Measurements from ENCODE around the gene LDLRAD4.

Gene LDLRAD4

DNA sequence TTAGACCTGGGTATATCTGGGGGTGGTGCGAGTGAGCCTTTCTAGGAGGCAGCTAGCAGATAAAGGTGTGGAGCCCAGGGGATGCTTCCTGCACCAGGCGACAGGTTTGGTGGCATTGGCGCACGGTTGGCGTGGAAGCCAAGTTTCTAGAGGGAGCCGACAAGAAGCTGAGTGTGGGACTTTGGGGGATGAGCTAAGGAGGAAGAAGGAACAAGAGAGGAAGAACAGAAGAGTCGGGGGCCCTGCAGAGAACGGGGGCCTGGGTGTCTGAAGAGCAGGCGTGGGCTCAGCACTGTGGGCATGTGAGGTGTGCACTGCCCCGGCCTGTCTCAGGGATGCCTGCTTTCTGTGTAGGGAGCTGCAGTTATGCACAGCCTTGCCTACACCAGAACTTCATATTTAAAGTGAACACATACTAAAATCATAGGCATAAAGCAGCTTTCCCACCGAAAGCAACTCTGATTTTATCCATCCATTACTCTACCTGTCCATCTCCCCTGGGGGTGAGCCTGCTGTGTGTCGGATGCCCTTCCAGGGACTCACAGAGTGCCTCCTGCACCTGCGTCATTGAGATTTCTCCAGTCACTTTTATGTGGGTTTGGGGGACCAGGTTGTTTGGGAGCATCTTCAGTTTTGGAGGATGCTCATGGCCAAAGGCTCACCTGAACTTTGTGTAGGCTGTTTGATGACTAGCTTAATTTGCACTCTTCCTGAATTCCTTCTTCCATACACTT lies 149.7 kb downstream of the LDLRAD4 start:
- TF ChIP-seq, protein P1, sequence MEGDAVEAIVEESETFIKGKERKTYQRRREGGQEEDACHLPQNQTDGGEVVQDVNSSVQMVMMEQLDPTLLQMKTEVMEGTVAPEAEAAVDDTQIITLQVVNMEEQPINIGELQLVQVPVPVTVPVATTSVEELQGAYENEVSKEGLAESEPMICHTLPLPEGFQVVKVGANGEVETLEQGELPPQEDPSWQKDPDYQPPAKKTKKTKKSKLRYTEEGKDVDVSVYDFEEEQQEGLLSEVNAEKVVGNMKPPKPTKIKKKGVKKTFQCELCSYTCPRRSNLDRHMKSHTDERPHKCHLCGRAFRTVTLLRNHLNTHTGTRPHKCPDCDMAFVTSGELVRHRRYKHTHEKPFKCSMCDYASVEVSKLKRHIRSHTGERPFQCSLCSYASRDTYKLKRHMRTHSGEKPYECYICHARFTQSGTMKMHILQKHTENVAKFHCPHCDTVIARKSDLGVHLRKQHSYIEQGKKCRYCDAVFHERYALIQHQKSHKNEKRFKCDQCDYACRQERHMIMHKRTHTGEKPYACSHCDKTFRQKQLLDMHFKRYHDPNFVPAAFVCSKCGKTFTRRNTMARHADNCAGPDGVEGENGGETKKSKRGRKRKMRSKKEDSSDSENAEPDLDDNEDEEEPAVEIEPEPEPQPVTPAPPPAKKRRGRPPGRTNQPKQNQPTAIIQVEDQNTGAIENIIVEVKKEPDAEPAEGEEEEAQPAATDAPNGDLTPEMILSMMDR (IDR thresholded peaks at IDR 0.05; ENCODE audit: low read depth, low read length): no peak
- no peak for DNase-seq (ENCODE audit: extremely low read depth, low read depth)

DNA sequence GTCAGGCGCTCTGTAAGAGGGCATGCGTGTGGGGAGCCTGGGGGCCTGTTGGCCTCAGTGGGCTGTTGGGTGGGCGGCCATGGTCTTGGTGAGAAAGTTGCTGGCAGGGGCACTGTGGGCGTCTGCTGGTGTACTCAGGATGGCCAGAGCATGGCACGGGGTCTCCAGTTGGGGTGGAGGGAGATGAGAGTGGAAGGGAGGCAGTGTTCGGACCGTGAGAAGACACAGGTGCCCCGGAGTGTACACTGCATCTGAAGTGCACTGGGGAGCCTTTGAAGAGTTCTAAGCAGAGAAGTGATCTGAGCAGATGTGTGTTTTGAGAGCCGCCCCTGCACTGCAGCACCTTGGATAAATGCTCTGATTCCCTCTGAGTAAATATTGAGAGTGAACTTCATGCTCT lies 150.8 kb downstream of the LDLRAD4 start:
- no peak for DNase-seq (ENCODE audit: extremely low read depth, low read depth)
- TF ChIP-seq, protein P1 (IDR thresholded peaks at IDR 0.05; ENCODE audit: low read depth, low read length): no peak

DNA sequence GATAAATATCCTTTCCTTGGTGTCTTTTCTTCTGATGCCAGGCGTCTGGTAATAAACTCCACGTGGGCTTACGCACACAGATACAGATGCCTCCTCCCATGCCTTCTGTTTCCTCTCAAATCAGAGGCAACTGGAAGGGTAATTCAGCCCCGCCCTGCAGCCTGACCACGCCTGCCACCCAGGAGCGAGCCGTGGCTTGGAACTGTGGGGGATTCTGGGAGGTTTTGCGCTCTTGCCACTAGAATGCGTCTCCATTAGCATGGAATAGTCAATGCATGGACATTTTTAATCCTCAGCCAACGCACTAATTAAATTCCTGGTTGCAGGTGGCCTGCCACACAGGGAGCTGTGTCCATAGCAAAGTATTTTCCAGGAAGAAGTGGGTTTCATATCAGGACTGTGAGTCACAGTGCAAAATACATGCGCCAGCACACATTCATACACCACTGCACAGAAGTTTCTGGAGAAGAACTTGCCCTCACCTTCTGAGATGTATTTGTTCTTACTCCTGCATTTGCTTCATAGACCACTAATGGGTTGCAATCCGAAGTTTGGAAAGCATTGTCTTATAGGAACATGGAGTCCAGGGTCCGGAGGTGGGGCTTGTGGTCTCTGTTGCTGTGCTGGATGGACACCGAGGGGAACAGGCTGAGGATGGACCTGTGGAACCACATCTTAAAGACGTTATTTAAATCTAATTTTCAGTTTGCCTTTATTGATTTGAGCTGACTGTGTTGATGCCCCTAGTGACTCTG lies 151.4 kb downstream of the LDLRAD4 start:
- no peak for DNase-seq (ENCODE audit: extremely low read depth, low read depth)
- TF ChIP-seq, protein P1 (IDR thresholded peaks at IDR 0.05; ENCODE audit: low read depth, low read length): no peak

DNA sequence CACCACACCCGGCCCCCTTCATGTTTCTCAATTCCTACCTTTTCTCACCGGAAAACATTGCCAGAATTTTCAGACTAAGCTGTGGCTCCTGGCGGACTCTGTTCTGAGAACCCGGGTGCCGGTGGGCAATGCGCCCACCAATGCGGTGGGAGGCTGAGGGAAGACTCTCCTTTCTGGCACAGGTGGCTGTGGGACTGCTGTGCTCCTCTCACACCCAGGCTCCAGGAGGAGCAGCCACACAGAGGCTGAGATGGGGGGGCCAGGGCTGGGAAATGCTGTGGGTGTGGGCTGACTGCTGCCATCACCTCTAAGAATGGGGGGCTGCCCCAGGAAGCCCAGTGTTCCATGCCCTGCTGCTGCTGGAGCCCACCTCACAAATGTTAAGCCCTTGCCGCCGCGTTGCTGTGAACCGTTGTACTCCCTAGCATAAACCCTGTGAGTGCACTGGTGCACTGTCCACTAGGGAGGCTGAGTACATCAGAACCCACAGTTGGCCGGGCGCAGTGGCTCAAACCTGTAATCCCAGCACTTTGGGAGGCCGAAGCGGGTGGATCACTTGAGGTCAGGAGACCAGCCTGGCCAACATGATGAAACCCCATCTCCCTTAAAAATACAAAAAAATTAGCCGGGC lies 152.6 kb downstream of the LDLRAD4 start:
- no peak for DNase-seq (ENCODE audit: extremely low read depth, low read depth)
- TF ChIP-seq, protein P1 (IDR thresholded peaks at IDR 0.05; ENCODE audit: low read depth, low read length): no peak

DNA sequence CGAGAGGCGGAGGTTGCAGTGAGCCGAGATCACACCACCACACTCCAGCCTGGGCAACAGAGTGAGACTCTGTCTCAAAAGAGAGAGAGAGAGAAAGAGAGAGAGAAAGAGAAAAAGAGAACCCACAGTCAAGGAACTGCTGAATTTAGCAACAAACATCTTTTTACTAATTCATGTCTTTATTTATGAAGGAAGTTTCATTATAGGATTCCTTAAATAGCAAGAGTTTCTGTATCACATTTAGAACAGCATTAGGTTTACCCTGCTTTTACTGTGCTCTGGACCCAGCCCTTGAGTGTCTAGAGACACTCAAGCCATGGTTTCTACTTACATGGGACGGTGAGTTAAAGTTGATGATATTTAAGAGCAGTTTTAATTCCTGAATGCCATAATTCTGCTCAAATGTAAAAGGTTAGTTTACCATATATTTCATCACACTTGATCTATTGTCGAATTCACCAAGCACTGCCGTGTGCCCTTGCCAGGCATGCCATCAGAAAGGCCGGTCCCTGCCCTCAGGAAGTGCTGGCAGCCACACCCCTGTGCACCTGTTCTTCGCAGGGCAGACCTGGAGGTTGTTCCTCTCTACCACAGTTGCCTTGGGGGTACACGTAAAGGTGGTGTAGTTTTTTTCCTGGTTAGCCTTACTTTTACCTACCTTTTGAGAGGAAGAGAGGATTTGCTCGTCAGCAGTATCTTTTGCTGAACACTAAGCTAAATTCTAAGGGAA lies 153.3 kb downstream of the LDLRAD4 start:
- no peak for DNase-seq (ENCODE audit: extremely low read depth, low read depth)

DNA sequence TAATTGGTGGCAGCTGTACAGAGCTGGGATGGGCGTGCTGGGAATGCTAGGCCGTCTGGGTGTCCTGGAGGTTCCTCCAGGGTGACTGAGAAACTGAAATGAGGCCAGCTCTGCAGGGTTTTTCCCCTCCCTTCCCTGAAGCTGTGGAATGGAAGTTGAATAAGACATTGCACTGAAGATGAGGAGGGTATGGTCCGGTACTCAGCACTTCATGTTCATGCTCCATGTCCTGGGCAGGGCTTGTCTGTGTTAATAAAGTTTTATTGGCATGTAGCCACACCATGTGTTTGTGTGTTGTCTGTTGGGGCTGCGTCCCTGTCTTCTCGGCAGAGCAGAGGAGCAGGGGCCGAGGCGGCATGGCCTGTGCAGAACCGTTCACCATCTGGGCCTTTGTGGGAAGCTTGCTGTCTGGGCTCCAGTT lies 154.0 kb downstream of the LDLRAD4 start:
- TF ChIP-seq, protein P1 (IDR thresholded peaks at IDR 0.05; ENCODE audit: low read depth, low read length): no peak
- DNase-seq (ENCODE audit: extremely low read depth, low read depth): no peak

More for the DNA sequence above, 153.3 kb downstream of the LDLRAD4 start:
- TF ChIP-seq, protein P1 (IDR thresholded peaks at IDR 0.05; ENCODE audit: low read depth, low read length): no peak
